Measurements from ENCODE around the gene COL8A2. TPM values are rescaled to one million over a fixed set of nuclear protein-coding genes. Genes with fewer than 3 reads are reported as not detected.

COL8A2 gene
- total RNA-seq, 1 donor from 2014 or later, result 10.7 TPM

DNA sequence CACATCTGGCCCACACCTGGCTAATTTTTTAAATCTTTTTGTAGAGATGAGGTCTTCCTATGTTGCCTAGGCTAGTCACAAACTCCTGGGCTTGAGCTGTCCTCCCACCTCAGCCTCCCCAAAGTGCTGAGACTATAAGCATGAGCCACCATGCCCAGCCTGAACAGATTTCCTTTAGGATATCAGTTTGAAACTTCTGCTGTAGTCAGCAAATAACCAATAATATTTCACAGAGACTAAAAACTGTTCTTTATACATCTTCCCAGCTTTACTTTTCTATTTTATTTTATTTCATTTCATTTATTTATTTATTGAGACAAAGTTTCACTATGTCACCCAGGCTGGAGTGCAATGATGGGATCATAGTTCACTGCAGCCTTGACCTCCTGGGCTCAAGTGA lies 71.0 kb downstream of the COL8A2 start:
- no peak for DNase-seq

- DNase-seq, result no peak
These were observed 73.2 kb downstream of the COL8A2 start for GRCh38 chr1:36051821-36052220.

Other genes with a start within 250 kb of the COL8A2 start
- 9.5 TPM for gene AGO1, start 242.0 kb downstream of the COL8A2 start, total RNA-seq
- gene AGO3, start 194.1 kb downstream of the COL8A2 start, total RNA-seq, result 17.9 TPM
- 0.39 TPM for gene TEKT2, start 41.1 kb downstream of the COL8A2 start, total RNA-seq
- 17.8 TPM for gene ADPRS, start 36.3 kb downstream of the COL8A2 start, total RNA-seq
- 35.7 TPM for gene TRAPPC3, start 24.3 kb upstream of the COL8A2 start, total RNA-seq
- gene MAP7D1, start 30.9 kb upstream of the COL8A2 start, total RNA-seq, result 49.6 TPM
- 77.5 TPM for gene THRAP3, start 99.2 kb upstream of the COL8A2 start, total RNA-seq
- 16.9 TPM for gene SH3D21, start 181.1 kb upstream of the COL8A2 start, total RNA-seq
- gene EVA1B, start 198.4 kb upstream of the COL8A2 start, total RNA-seq, result 26.4 TPM